ENCODE data around the gene COL9A3. TPM values are rescaled to one million over a fixed set of nuclear protein-coding genes. Genes with fewer than 3 reads are reported as not detected.

COL9A3 gene
- 22.6 and 23.9 TPM in 2 replicates for total RNA-seq
- polyA plus RNA-seq, result 68.1 and 77.0 TPM in 2 replicates

DNA sequence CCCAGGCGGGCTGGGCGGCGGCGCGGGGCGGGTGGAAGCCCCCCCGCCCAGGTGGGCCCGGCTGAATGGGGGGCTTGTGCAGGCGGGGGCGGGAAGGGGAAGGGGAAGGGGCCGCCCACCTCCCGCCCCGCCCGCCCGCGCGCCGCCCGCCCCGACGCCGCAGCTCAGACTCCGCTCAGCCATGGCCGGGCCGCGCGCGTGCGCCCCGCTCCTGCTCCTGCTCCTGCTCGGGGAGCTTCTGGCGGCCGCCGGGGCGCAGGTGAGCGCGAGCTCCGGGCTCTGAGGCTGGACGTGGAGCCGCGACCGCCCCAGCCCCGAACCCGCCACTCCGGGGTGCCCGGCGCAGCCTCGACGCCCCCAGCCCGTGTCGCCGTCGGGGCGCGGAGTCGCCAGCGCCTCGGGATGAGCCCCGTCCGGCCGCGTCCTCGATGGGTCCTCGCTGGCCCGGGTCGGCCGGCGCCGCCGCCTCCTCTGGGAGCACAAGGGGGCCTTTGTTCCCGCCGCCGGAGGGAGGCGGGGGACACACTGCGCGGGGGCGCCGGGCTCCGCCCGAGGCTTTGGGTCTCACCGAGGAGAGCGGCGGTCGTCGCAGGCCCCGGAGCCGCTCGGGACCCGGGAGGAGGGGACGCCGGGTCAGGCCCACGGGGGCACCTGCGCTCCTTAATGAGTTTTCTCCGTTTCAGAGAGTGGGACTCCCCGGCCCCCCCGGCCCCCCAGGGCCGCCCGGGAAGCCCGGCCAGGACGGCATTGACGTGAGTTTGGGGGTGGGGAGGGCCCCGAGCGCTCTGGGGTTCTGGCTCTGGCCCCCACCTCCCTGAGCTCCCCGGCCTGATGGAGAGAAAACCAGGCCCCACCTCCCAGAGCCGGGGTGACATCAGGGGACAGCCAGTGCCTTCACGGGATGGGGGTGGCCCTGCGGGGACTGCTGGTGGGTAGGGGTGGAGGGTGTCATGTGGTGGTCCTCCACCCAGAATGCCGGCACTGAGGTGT, at the start of gene COL9A3:
Gene COL9A3 (plus strand): TSS at position 167 of the 990 bp plus-strand sequence. CDS start 15 bp downstream, at position 182.
- Histone ChIP-seq H3K4me3 (no peak within 1 kb of the TSS), H3K9me3 (ENCODE audit: low read depth) (no peaks in the 10 kb centered on the region), H3K27ac (no peak within 1 kb of the TSS), H3K9me2 (replicated peaks; ENCODE audit: insufficient read depth) (no peaks in the 10 kb centered on the region), H4K20me1 (ENCODE audit: insufficient read depth, poor library complexity, severe bottlenecking) (no peaks in the 10 kb centered on the region), H3K79me2 (no peaks in the 10 kb centered on the region), H3K27me3 (peaks cover 19% of the 10 kb centered on the region), H2AFZ (peak within 1 kb of the TSS; percentile 56), H3K36me3 (replicated peaks; ENCODE audit: insufficient read depth, low read depth) (no peaks in the 10 kb centered on the region), H3K4me2 (peak within 1 kb of the TSS; percentile 92), H3K4me1 (ENCODE audit: insufficient read depth) (peaks cover 42% of the 10 kb centered on the region)
- 6% methylated on average over 42 of the region's 108 CpGs for WGBS (ENCODE audit: low lambda C conversion rate, missing lambda C conversion rate)
- no peak for TF ChIP-seq EZH2phosphoT487 (IDR thresholded peaks at IDR 0.05; ENCODE audit: low read depth, severe bottlenecking, unreplicated experiment)
- no peak for TF ChIP-seq EZH2 (IDR thresholded peaks at IDR 0.05; ENCODE audit: borderline replicate concordance)
- TF ChIP-seq, protein P1, sequence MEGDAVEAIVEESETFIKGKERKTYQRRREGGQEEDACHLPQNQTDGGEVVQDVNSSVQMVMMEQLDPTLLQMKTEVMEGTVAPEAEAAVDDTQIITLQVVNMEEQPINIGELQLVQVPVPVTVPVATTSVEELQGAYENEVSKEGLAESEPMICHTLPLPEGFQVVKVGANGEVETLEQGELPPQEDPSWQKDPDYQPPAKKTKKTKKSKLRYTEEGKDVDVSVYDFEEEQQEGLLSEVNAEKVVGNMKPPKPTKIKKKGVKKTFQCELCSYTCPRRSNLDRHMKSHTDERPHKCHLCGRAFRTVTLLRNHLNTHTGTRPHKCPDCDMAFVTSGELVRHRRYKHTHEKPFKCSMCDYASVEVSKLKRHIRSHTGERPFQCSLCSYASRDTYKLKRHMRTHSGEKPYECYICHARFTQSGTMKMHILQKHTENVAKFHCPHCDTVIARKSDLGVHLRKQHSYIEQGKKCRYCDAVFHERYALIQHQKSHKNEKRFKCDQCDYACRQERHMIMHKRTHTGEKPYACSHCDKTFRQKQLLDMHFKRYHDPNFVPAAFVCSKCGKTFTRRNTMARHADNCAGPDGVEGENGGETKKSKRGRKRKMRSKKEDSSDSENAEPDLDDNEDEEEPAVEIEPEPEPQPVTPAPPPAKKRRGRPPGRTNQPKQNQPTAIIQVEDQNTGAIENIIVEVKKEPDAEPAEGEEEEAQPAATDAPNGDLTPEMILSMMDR (IDR thresholded peaks at IDR 0.05; ENCODE audit: poor library complexity), result no peak
- DNase-seq (ENCODE audit: low spot score), result peak; percentile 66

DNA sequence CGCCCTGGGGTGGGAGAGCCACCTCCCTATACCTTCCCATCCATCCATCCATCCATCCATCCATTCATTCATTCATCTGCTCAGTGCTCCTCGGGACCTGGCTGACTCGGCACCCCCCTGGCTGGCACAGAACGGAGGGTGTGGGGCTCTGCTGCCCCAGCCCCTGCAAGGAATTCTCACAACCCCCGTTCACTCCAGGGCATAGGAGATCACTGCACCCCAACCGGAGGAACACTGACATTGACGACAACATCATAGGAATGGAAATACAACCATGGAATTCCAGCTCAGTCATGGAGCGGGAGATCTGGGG, 48.7 kb upstream of the COL9A3 start:
- Histone ChIP-seq H4K20me1 (ENCODE audit: insufficient read depth, poor library complexity, severe bottlenecking) (no peaks in the 10 kb centered on the region), H3K36me3 (replicated peaks; ENCODE audit: insufficient read depth, low read depth) (no peaks in the 10 kb centered on the region), H3K4me3 (no peak overlapping the region), H2AFZ (no peak overlapping the region), H3K27me3 (no peaks in the 10 kb centered on the region), H3K27ac (peak overlapping the region; percentile 82), H3K9me3 (ENCODE audit: low read depth) (no peaks in the 10 kb centered on the region), H3K9me2 (replicated peaks; ENCODE audit: insufficient read depth) (no peaks in the 10 kb centered on the region), H3K79me2 (no peaks in the 10 kb centered on the region), H3K4me1 (ENCODE audit: insufficient read depth) (peaks cover 17% of the 10 kb centered on the region), H3K4me2 (peak overlapping the region; percentile 60)
- no peak for DNase-seq (ENCODE audit: low spot score)
- TF ChIP-seq EZH2phosphoT487 (IDR thresholded peaks at IDR 0.05; ENCODE audit: low read depth, severe bottlenecking, unreplicated experiment), result no peak
- WGBS (ENCODE audit: low lambda C conversion rate, missing lambda C conversion rate), result 92% methylated on average over 8 of the region's 8 CpGs

DNA sequence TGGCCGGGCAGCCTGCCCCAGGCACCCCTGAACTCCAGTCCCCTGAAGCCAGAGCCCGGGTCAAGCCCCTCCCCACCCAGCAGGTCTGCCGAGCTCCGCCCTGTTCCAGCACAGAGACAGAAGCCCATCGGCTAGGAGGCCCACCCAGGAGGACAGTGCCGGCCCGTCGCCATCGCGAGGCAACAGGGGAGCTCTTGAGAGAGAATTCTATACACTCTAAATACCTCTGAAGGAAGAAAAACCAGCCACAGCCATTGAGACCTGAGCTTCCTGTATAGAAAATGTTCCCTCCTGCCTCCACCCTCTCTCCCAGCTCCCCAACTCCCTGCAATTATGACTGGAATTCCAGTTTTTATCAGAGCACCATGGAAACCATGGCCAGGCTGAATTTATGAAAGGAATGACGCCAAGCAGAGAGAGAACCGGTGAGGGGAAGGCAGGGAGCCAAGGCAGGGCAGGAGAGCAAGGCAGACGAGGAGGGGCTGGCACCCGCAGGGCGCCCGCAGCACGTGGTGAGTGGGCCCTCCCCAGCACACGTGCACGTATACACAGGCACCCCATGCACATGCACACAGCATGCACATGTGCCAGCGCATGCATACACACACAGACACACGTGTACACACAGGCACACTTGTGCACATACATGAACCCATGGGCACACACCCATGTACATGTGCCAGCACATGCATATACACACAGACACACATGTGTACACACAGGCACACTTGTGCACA, 48.1 kb upstream of the COL9A3 start:
- Histone ChIP-seq H3K9me3 (ENCODE audit: low read depth) (no peaks in the 10 kb centered on the region), H3K79me2 (no peaks in the 10 kb centered on the region), H3K4me3 (no peak overlapping the region), H4K20me1 (ENCODE audit: insufficient read depth, poor library complexity, severe bottlenecking) (no peaks in the 10 kb centered on the region), H3K9me2 (replicated peaks; ENCODE audit: insufficient read depth) (no peaks in the 10 kb centered on the region), H2AFZ (no peak overlapping the region), H3K27me3 (no peaks in the 10 kb centered on the region), H3K27ac (peak overlapping the region; percentile 82), H3K36me3 (replicated peaks; ENCODE audit: insufficient read depth, low read depth) (no peaks in the 10 kb centered on the region), H3K4me2 (peak overlapping the region; percentile 60), H3K4me1 (ENCODE audit: insufficient read depth) (peaks cover 17% of the 10 kb centered on the region)
- no peak for TF ChIP-seq EZH2phosphoT487 (IDR thresholded peaks at IDR 0.05; ENCODE audit: low read depth, severe bottlenecking, unreplicated experiment)
- TF ChIP-seq EZH2 (IDR thresholded peaks at IDR 0.05; ENCODE audit: borderline replicate concordance), result no peak
- TF ChIP-seq, protein P1 (IDR thresholded peaks at IDR 0.05; ENCODE audit: poor library complexity), result no peak
- DNase-seq (ENCODE audit: low spot score), result peak; percentile 77
- WGBS (ENCODE audit: low lambda C conversion rate, missing lambda C conversion rate), result 37% methylated on average over 20 of the region's 21 CpGs

All from hepatocyte (in vitro differentiated cells).